Activated CD8-positive, alpha-beta memory T cell treated with anti-CD3 and anti-CD28 coated beads, Interleukin-2, amount 10 ng/mL, durations not matched to agents 7 days and 5 days (primary cell): ENCODE results near the gene PABPN1L. TPM values are rescaled to one million over a fixed set of nuclear protein-coding genes. Genes with fewer than 3 reads are reported as not detected.

Source experiments
- ATAC-seq: fragments of 150-1000 bp; cut with Tn5 transposase; one replicate; pipeline ENCODE4 v1.10.0; 2021; ENCODE audit warnings: moderate library complexity
- CTCF ChIA-PET: fragments of 350-600 bp; sonication (Branson Sonifier 250); formaldehyde crosslinking; loops from one replicate; lab custom pipeline; 2021; ENCODE audit warnings: antibody characterized with exemption; lab: Charles Lee
- DNase-seq: peaks from one replicate; pipeline ENCODE4 v3.0.0-alpha.2; 2020
- H3K27ac Mint-ChIP-seq: one replicate; pipeline ENCODE4 v1.8.0; 2021; ENCODE audit warnings: mild to moderate bottlenecking, mixed read lengths
- H3K27me3 Mint-ChIP-seq: one replicate; pipeline ENCODE4 v1.8.0; 2021; ENCODE audit warnings: mixed read lengths
- H3K36me3 Mint-ChIP-seq: one replicate; pipeline ENCODE4 v1.8.0; 2021; ENCODE audit warnings: mild to moderate bottlenecking, mixed read lengths
- H3K4me1 Mint-ChIP-seq: one replicate; pipeline ENCODE4 v1.8.0; 2021; ENCODE audit warnings: mixed read lengths
- H3K4me3 Mint-ChIP-seq: one replicate; pipeline ENCODE4 v1.8.0; 2021; ENCODE audit warnings: mild to moderate bottlenecking, moderate library complexity, mixed read lengths
- H3K9me3 Mint-ChIP-seq: one replicate; pipeline ENCODE4 v1.8.0; 2022; ENCODE audit warnings: low read depth, mixed read lengths
- total RNA-seq, 2 experiments: library from RNA; stranded (reverse); gene quantifications; one replicate each; pipeline ENCODE4 v1.2.3, GENCODE V29; 2021

PABPN1L gene
- total RNA-seq, 2 experiments from 2014 or later = not detected

DNA sequence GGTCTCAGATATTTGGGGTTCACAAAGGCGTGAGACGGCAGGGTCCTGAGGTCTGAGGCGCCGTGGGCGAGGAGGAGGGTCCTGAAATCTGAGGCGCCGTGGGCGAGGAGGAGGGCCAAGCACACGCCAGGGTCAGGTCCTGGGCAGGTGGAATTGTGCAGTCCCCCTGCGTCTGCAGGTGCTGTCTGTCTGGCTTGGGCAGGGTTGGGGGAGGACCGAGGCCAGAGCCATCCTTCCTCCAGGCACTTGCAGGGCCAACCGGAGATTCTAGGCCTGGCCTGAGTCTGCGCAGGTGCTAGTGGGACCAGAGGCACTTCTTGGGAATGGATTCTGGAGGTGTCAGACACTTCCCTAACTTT is 52.3 kb downstream of the PABPN1L start:
- Mint-ChIP-seq H3K27me3 (no peaks in the 10 kb centered on the region), H3K4me1 (peaks cover 19% of the 10 kb centered on the region), H3K36me3 (peaks cover 2% of the 10 kb centered on the region), H3K4me3 (no peak overlapping the region), H3K9me3 (no peaks in the 10 kb centered on the region), H3K27ac (peak overlapping the region; percentile 40)
- CTCF ChIA-PET = interaction anchor here (1.7 to 6.6 kb wide), 3 partner anchors 31 to 77 kb away, joined by 5 to 66 read pairs (median 20); partner anchors contain the start of genes GALNS and TRAPPC2L
- ATAC-seq (no peak), DNase-seq (no peak)

Other genes with a start within 250 kb of the PABPN1L start
- gene IL17C, start 228.1 kb downstream of the PABPN1L start, total RNA-seq = under 1 TPM in 1 of 2 experiments, not detected in 1; 0.29 TPM
- gene CYBA, start 215.6 kb downstream of the PABPN1L start, total RNA-seq = 100 to 1,000 TPM; 461 to 494 TPM
- 100 to 1,000 TPM; 112 to 134 TPM for gene MVD, start 203.6 kb downstream of the PABPN1L start, total RNA-seq
- gene SNAI3, start 180.2 kb downstream of the PABPN1L start, total RNA-seq = 10 to 100 TPM in 1 of 2 experiments, 1 to 10 TPM in 1; 5.6 to 14.1 TPM
- gene RNF166, start 160.3 kb downstream of the PABPN1L start, total RNA-seq = 100 to 1,000 TPM; 124 to 174 TPM
- gene CTU2, start 160.2 kb downstream of the PABPN1L start, total RNA-seq = 10 to 100 TPM; 31.1 to 40.0 TPM
- 100 to 1,000 TPM; 269 to 347 TPM for gene PIEZO1, start 81.4 kb downstream of the PABPN1L start, total RNA-seq
- 100 to 1,000 TPM; 124 to 191 TPM for gene CDT1, start 62.9 kb downstream of the PABPN1L start, total RNA-seq
- 100 to 1,000 TPM; 127 to 148 TPM for gene APRT, start 54.7 kb downstream of the PABPN1L start, total RNA-seq
- 10 to 100 TPM; 30.8 to 38.8 TPM for gene GALNS, start 9.7 kb downstream of the PABPN1L start, total RNA-seq
- 10 to 100 TPM; 49.2 to 51.3 TPM for gene TRAPPC2L, start 9.5 kb downstream of the PABPN1L start, total RNA-seq
- gene CBFA2T3, start 110.5 kb upstream of the PABPN1L start, total RNA-seq = under 1 TPM in 1 of 2 experiments, not detected in 1; 0.21 TPM
- gene ACSF3, start 227.2 kb upstream of the PABPN1L start, total RNA-seq = 10 to 100 TPM; 43.6 to 56.7 TPM